ENCODE data around the gene CLASRP.

- TF ChIP-seq, protein P1, sequence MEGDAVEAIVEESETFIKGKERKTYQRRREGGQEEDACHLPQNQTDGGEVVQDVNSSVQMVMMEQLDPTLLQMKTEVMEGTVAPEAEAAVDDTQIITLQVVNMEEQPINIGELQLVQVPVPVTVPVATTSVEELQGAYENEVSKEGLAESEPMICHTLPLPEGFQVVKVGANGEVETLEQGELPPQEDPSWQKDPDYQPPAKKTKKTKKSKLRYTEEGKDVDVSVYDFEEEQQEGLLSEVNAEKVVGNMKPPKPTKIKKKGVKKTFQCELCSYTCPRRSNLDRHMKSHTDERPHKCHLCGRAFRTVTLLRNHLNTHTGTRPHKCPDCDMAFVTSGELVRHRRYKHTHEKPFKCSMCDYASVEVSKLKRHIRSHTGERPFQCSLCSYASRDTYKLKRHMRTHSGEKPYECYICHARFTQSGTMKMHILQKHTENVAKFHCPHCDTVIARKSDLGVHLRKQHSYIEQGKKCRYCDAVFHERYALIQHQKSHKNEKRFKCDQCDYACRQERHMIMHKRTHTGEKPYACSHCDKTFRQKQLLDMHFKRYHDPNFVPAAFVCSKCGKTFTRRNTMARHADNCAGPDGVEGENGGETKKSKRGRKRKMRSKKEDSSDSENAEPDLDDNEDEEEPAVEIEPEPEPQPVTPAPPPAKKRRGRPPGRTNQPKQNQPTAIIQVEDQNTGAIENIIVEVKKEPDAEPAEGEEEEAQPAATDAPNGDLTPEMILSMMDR (IDR thresholded peaks at IDR 0.05): no peak
- TF ChIP-seq POLR2A (IDR thresholded peaks at IDR 0.05): no peak
- TF ChIP-seq EP300 (IDR thresholded peaks at IDR 0.05): no peak
Observed at GRCh38 chr19:45091031-45091923, 52.4 kb downstream of the CLASRP start.

Data from sigmoid colon (tissue), 4 donors.